T-helper 2 cell (primary cell): ENCODE data around the gene HNRNPUL1.
"Not testable (repeated sequence)": the region's sequence is repeated elsewhere in the genome, so short reads cannot be mapped to it uniquely, and the experiment has no call there.

Experiments
- DNase-seq, 5 experiments: peaks; one replicate each; pipeline versions ENCODE4 v3.0.0 to v3.0.0-alpha.2; 2012 to 2022
- total RNA-seq, 2 donors: gene quantifications; one replicate each; lab custom pipeline; 2026; lab: John Stamatoyannopoulos, UW

HNRNPUL1 gene
- 182 to 228 reads per million in 2 donors for total RNA-seq

DNA sequence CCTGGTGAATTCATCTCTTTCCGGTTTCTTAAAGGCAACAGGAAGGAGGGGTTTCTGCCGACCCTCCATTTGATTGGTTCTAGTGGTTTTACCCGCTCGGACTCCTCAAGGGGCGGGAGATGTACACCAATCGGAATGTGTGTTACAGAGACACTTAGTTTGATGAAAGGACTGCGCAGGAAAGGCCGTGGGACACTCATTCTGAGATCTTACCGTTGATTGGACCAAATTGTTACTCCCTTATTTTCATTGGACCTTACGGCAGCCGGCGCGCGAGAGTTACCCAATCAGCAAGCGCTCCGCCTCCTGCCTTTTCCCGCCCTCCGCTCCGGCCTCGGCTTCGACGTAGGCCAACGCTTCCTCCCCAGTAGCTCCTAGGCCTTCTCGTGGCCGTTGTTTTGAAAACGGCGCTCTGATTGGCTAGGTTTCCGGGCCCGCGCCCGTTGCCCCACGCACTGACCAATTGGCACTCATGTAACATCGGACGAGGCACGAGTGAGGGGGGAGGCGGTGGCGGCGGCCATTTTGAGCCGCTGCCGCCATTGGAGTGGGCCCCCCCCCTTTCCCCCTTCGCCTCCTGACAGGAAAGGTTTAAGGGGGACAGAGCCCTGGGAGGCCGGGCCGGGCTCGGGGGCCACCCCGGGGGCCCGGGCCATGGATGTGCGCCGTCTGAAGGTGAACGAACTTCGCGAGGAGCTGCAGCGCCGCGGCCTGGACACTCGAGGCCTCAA is at the start of gene HNRNPUL1:
HNRNPUL1 (plus strand) TSS at position 523 of the 731 bp plus-strand sequence; CDS start at position 655, 132 bp downstream.
- DNase-seq: peak; percentile 94 to 100 (median 98)

DNA sequence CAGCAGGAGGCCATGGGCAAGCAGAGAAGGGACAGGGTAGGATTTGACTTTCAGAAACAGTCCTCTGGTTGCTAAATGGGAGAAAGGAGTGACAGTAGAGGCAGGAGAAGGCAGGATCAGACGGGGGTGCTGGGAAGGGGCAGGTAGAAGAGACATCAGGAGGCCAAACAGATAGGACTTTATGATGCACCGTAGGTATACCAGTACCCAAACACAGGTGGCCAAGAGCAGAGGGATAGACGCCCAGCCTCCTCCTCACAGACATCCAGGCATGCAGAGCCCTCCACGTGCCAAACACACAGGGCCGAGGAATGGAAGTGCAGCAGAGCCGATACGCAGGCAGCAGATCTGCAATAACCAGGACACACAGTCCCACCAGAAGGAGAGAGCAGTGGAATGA is 46.4 kb upstream of the HNRNPUL1 start:
- DNase-seq: no peak

DNA sequence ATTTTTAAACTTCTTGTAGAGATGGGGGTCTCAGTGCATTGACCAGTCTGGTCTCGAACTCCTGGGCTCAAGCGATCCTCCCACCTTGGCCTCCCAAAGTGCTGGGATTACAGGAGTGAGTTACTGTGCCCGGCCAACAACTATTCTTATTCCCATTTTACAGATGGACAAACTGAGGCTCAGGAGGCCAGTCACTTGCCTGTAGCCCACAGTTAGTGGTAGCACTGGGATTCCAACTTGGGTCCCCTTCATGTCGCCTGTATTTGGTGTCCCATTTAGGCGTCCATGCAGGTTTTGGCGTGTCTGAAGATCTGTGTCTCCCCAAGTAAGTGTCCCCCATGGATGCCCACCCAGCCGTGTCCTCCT is 45.9 kb upstream of the HNRNPUL1 start:
- no peak for DNase-seq

DNA sequence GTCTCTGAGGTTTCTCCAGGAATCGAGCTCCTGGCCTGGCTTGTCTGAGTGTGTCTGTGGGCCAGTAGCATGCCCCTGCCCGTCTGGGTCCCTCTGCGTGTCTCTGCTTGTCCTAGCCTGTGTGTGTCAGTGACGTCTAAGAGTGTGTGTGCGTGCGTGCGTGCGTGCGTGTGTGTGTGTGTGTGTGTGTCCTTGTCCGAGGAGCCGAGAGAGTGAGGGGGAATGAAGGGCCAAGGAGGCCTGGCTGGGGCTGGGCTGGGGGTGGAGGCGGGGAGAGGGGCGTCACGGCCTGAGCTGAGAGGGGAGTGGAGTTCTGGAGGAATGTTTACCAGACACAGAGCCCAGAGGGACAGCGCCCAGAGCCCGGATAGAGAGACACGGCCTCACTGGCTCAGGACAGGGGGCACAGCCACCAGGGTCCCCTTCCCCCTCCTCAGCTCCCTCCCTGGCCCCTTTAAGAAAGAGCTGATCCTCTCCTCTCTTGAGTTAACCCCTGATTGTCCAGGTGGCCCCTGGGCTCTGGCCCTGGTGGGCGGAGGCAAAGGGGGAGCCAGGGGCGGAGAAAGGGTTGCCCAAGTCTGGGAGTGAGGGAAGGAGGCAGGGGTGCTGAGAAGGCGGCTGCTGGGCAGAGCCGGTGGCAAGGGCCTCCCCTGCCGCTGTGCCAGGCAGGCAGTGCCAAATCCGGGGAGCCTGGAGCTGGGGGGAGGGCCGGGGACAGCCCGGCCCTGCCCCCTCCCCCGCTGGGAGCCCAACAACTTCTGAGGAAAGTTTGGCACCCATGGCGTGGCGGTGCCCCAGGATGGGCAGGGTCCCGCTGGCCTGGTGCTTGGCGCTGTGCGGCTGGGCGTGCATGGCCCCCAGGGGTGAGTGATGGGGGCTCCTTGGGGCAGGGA is 45.3 kb upstream of the HNRNPUL1 start, which contains the start of gene AXL:
AXL (plus strand) TSS at position 609 of the 893 bp plus-strand sequence; CDS start at position 779, 170 bp downstream.
- peak in 1 of 5 experiments; percentile 39 for DNase-seq

DNA sequence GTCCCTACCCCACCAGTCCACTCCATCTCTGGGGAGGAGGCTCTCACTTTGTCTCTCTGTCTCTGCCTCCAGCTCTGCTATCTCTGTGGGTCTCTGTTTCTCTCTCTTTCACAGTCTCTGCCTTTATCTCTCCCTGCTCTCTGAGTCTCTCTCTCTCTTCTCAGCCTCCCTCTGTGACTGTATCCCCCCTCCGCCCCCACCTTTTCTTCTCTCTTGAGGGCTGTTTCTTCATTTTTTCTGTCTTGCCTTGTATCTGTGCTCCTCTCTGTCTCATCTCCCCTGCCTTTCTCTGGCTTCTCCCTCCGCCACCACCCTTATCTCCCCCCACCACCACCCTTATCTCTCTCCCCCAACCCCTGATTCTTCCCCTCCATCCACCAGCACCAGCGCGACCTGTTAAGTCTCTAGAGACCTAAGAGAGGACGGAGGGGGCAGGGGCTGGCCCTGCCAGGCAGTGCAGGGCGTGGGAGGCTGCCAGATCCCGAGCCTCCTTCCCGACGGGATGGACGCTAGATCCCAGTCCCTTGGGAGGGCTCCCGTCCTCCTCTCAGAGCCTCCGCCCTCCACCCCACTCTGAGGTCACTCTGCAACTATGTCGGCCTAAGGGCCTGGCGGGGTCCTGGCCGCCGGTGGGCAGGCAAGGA is 44.1 kb upstream of the HNRNPUL1 start:
- no peak for DNase-seq

DNA sequence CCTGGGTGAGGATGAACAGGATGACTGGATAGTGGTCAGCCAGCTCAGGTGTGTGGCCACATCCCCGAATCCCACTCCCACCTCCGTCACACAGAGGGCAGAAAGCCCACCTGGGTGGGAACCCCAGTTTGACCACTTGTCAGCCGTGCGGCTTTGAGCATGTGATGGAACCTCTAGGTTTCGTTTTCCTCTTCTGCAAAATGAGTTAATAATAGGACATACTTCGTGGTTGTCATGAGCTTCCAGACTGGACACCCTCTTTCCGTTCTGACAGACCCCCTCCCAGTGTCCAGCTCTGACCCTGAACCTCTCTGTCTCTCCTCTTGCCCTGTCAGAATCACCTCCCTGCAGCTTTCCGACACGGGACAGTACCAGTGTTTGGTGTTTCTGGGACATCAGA is 43.4 kb upstream of the HNRNPUL1 start:
- DNase-seq: no peak

DNA sequence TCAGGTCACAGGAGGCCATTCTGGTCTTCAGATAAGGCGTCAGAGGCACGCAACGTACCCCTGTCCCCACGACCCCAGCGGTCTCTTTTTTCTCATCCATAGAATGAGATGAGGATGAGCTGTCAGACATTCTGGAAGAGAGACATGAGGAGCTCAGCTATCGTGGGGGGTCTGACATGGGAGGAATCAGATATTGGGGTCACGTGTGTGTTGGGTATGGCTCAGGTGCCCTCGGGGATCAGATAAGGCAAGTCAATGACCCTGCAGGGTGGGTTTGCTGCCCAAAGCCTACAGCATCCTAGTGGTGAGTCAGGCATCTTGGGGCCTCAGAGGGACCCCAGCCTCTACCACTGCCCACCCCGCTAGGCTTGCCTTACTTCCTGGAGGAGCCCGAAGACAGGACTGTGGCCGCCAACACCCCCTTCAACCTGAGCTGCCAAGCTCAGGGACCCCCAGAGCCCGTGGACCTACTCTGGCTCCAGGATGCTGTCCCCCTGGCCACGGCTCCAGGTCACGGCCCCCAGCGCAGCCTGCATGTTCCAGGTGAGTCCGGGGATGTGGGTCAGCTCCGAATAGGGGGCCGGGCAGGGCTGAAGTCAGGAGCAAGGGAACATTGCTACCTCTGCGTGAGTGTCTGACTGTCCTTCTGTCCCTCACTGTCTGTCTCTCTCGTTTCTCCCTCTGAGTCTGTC is 42.5 kb upstream of the HNRNPUL1 start:
- no peak for DNase-seq

DNA sequence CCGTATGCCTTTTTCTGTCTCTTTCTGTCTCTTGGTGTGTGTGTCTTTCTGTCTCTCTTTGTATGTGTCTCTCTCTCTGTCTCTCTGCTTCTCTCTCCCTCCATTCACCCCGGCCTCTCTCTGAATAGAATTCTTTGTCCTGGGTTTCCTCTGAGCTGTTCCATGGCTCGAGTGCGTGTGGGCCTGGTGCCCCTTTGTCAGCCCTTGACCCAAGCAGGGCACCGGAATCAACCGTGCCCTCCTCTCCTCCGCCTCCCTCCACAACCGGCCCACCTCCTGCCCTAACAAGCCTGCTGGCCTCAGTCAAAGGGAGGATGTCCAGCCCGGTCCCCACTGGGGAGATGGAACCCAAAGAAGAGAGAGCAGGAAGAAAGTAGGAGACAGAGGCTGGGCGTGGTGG is 41.9 kb upstream of the HNRNPUL1 start:
- DNase-seq: no peak

DNA sequence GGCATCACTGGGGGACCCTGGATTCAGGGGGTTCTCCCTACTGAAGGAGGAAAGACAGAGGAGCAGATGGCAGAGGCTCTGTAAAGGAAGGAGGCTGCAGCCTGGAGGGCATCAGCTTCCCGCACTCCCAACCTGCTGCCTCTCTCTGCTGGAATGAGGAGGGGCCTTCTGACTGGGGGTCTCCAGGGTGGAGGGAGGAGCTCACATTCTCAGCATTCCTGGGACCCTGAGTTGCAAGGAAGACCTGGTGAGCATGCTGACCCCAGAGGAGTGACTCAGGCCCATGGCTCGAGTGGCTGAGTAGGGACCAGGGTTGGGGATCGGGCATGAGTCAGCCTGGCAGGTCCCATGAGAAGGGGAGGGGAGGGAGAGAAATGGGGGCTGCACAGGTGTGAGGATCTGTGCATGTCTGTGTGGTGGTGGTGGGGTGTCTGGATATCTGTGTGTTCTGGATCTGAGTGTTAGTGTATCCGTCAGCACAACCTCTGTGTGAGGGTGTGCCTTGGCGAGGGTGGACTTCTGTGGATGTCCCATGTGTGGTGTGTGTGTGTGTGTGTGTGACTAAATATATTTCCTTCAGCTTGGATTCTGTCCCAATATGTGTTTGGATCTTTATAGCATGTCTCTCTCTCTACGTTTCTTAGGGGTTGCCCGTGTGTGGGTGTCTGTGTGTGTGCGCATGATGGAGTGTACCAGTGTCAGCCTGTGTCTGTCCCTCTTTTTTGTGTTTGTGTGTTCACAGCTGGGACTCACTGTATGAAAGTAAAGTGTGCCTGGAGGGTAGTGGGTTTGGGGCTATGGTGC is 40.5 kb upstream of the HNRNPUL1 start:
- no peak for DNase-seq

DNA sequence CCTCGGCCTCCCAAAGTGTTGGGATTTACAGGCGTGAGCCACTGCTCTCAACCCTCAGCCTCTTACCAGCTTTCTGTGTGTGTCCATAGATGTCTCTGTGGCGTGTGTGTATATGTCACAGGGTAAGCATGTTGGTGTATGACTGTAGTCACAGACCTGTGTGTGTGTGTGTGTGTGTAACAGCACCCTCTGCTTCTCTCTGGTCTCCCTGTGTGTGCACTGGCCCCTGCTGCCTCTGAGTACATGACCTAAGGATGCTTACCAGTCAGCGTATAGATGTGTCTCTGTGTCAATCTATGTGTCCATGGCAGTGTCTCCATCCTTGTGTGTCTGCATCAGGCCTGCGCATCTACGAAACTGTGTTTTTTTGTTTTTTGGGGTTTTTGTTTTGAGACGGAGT is 39.5 kb upstream of the HNRNPUL1 start:
- DNase-seq: no peak

DNA sequence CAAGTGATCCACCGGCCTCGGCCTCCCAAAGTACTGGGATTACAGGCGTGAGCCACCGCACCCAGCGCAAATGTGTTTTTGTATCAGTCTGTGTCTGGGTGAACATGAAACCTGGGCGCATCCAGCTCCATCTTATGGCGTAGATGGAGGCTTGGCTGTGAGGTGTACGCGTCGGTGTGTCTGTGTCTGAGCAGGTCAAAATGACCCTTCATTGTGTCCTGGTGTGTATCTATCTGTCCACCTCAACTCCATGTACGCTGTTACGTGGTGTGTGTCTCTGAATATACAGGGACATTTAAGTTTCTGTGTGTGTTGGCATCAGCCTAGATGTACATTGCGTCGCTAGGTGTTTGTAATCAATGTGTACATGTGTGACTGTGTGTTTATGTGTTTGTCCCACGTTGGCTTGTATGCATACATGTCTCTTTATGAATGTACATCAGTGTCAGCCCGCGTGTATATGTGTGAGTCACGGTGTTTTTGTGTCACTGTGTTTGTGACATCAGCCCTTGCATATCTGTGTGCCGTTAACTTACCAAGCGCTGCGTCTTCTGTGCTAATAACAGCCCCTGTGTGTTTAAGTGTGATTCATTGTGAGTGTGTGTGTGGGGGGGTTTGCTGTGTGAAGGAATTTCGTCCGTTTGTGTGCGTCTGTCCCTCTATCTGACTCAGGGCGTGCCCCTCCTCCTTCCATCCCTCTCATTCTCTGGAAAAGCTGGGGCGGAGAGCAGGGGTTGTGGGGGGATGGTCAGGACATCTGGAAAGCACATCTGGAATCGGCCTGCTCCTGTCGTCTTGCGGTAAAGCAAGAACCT is 38.7 kb upstream of the HNRNPUL1 start:
- peak in 2 of 5 experiments; percentile 23 to 40 for DNase-seq

DNA sequence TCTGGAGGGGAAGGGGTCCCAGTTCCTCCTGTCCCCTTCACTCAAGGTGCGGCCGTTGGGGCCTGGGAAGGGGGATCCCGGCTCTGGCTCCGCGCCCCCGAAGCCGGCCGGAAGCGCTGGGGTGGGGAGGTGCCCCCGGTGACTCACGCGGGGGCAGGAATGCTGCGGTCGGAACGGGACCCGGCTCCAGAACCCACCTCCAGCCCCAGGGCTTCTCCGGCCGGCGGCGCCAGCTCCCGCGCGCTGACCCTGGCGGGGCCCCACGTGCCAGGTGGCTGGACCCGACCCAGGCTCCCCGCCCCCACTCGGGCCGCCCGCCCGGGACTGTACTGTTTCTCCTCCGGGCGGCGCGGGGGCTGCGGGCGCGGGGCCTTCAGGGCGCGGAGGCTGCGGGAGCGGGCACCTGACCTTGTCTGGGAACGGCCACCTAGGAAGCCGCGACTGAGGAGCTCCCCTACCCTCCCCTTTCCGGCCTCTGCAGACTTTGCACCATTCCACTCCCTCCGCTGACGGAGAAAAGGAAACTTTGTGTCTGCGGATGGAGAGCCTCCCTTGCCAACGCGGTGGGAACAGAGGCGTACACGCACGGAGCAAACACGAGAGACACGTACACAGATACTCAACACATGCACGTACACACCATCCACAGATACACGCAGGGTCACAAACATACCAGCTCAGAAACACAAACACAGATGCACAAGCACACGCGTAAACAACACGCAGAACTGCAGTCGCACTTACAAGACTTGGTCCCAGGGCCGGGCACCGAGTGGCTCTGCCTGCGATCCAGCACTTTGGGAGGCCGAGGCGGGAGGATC is 37.9 kb upstream of the HNRNPUL1 start:
- peak in 3 of 5 experiments; percentile 14 to 41 (median 27) for DNase-seq

DNA sequence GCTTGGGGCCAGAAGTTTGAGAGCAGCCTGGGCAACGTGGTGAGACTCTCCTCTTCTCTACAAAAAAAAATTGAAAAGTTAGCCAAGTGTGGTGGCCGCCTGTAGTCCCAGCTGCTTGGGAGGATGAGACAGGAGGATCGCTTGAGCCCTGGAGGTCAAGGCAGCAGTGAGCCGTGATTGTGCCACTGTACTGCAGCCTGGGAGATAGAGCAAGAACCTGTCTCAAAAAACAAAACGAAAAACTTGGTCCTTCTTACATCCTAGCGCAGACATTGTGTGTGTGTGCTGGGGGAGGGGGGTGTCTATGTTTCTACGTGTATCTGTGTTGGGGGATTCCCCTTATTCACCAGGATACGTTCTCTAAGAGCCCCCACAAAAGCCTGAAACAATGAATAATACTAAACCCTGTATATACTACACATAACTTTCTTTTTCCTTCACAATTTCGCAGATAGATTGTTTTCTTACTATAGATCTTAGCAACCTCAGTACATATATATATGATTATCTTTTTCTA is 37.2 kb upstream of the HNRNPUL1 start:
- DNase-seq: no peak

DNA sequence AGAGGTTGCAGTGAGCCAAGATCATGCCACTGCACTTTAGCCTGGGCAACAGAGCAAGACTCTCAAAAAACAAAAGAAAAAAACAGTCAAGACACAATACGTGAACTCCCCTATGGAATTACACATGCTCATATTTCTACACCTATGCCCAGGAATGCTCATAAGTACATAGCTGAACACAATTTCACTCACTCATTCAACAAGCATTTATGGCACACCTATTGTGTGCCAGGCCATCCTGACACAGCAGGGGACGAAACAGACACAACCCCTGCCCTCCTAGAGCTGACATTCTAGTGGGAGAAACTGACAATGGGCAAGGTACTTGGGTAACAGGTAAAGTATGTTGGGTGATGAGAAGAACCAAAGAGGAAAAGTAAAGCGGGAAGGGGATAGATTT is 35.7 kb upstream of the HNRNPUL1 start:
- DNase-seq: no peak

DNA sequence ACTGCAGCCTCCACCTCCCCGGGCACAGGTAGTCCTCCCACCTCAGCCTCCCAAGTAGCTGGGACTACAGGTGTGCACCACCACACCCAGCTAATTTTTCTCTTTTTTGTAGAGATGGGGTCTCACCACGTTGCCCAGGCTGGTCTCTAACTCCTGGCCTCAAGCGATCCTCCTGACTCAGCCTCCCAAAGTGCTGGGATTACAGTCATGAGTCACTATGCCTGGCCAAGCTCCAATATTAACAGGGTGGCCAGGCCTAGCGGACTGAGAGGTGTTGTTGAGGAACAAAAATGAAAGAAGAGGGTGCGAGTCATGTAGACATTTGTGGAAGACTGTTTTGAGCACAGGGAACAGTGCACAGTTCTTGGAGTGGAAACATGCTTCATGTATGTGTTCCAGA is 34.8 kb upstream of the HNRNPUL1 start:
- not testable (repeated sequence) for DNase-seq

DNA sequence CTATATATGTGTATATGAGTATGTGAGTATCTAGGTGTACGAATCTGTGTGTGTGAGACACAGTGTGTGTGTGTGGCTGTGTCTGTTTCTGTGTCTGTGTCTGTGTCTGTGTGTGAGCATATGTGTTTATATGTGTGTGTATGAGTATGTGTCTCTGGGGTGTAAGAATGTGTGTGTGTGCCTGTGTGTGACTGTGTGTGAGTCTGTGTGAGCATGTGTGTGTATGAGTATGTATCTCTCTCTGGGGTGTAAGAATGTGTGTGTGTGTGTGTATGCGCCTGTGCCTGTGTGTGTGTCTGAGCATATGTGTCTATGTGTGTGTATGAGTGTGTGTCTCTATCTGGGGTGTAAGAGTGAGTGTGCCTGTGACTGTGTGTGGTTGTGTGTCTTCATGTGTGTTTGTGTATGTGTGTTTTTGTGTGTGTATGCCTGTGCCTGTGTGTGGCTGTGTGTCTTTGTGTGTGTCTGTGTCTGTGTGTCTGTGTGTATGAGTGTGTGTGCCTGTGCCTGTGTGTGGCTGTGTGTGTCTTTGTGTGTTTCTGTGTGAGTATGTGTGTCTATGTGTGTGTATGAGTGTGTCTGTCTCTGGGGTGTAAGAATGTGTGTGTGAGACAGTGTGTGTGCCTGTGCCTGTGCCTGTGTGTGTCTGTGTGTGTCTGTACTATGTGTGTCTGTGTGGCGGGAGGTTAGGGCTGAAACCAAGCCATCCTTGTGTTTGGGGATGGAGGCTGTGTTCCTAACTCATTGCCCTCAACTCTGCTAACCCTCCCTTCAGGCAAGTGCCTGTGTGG is 33.9 kb upstream of the HNRNPUL1 start:
- no peak for DNase-seq

DNA sequence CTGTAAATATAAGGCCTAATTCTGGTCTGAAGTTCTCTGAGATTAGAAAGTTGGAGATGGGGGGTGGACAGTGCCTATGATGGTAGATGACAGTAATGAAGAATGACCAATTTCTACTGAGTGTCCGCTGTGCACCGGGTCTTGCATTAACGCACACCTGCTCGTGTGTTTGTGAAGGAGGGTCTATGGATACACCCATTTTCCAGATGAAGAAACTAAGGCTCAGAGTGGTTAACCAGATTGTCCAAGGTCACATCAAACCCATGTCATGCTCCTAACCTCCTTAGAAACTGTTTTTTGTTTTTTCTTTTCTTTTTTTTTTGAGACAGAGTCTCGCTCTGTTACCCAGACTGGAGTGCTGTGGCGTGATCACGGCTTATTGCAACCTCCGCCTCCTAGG is 31.5 kb upstream of the HNRNPUL1 start:
- DNase-seq: no peak

DNA sequence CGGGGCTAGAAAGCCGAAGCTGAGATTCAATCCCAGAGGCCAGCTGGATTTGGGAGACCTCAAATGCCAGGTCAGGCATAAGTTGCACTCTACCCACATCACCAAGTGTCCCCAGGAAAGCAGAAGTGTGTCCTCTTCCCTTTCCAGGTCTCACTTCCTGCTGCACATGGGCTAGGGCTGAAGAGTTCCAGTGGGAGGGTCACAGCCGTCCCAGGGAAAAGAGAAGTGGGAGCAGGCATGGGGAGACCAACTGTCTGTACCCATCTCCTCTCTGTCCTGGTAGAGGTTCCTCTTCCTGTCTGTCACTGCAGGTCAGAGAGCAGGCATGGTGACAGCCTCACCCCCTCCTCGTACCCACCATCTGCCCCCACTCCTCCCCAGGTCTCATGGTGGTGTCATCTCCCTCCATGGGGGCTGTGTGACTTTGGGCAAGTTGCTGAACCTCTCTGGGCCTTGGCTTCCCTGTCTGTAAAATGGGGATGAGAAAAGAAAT is 30.4 kb upstream of the HNRNPUL1 start:
- no peak for DNase-seq
